SK-N-SH (cell line): Measurements from ENCODE around the gene RAB39A. TPM values are rescaled to one million over a fixed set of nuclear protein-coding genes. Genes with fewer than 3 reads are reported as not detected.
"Not testable (repeated sequence)": the region's sequence is repeated elsewhere in the genome, so short reads cannot be mapped to it uniquely, and the experiment has no call there.

Experiments
- CTCF ChIA-PET: fragments of 300-600, 350-600 bp; formaldehyde crosslinking; extraction: SDS; loops from one replicate; lab custom pipeline; 2021; lab: Yijun Ruan, JAX
- POLR2A ChIA-PET: fragments of 350-600 bp; sonication (Branson Sonifier 250); formaldehyde crosslinking; extraction: SDS; loops from one replicate; lab custom pipeline; 2020; ENCODE audit warnings: antibody characterized with exemption, inconsistent platforms; lab: Yijun Ruan, JAX
- DNase-seq: peaks from one replicate; pipeline ENCODE4 v3.0.0; 2012
- H2AFZ ChIP-seq: fragments of 200-600 bp; sonication (generic); 2 replicates; pipeline ENCODE4 v1.8.1; 2016; ENCODE audit warnings: antibody characterized with exemption, mild to moderate bottlenecking, low read depth
- H3F3A ChIP-seq: fragments of 200-600 bp; sonication (generic); replicated peaks from 2 replicates; pipeline ENCODE3; 2016; ENCODE audit warnings: antibody characterized with exemption, mild to moderate bottlenecking; ENCODE audit not compliant: insufficient read depth
- H3K27ac ChIP-seq, 2 experiments: fragments of 200-500 bp in 1 of 2; fragments of 200-600 bp in 1 of 2; sonication (Bioruptor generic) in 1 of 2; sonication (generic), shearing (Covaris generic) in 1 of 2; 2 replicates each; pipeline versions ENCODE4 v1.5.1 to v1.6.1; 2014 to 2016; ENCODE audit warnings: low read depth in 2 of 2, inconsistent platforms in 1 of 2, low read length in 1 of 2, mild to moderate bottlenecking in 1 of 2, mixed read lengths in 1 of 2
- H3K27me3 ChIP-seq: fragments of 200-600 bp; sonication (generic), shearing (Covaris generic); 2 replicates; pipeline ENCODE4 v1.6.1; 2016; ENCODE audit warnings: mixed run types; ENCODE audit not compliant: insufficient read depth
- H3K36me3 ChIP-seq, 2 experiments: fragments of 200-500 bp in 1 of 2; fragments of 200-600 bp in 1 of 2; sonication (Bioruptor generic) in 1 of 2; sonication (generic) in 1 of 2; replicated peaks in 1 of 2; 2 replicates each; pipeline versions ENCODE3 to v1.5.1; 2014 to 2016; ENCODE audit warnings: low read length in 1 of 2, mild to moderate bottlenecking in 1 of 2; ENCODE audit not compliant: insufficient read depth in 2 of 2, control insufficient read depth in 1 of 2
- H3K4me1 ChIP-seq, 2 experiments: fragments of 200-500 bp in 1 of 2; fragments of 200-600 bp in 1 of 2; sonication (Bioruptor generic) in 1 of 2; sonication (generic), shearing (Covaris generic) in 1 of 2; 2 replicates each; pipeline versions ENCODE4 v1.5.1 to v1.6.1; 2014 to 2016; ENCODE audit warnings: low read depth in 1 of 2, low read length in 1 of 2, mixed run types in 1 of 2; ENCODE audit not compliant: insufficient read depth in 2 of 2, control insufficient read depth in 1 of 2
- H3K4me2 ChIP-seq: fragments of 200-600 bp; sonication (generic), shearing (Covaris generic); 2 replicates; pipeline ENCODE4 v1.6.1; 2017; ENCODE audit warnings: mixed run types
- H3K4me3 ChIP-seq, 2 experiments: fragments of 200-500 bp in 1 of 2; fragments of 200-600 bp in 1 of 2; sonication (Bioruptor generic) in 1 of 2; sonication (generic), shearing (Covaris generic) in 1 of 2; 2 replicates each; pipeline versions ENCODE4 v1.5.1 to v1.8.1; 2014 to 2016; ENCODE audit warnings: low read depth in 2 of 2, inconsistent platforms in 1 of 2, low read length in 1 of 2, mild to moderate bottlenecking in 1 of 2, mixed read lengths in 1 of 2, moderate library complexity in 1 of 2
- H3K79me2 ChIP-seq: fragments of 200-600 bp; sonication (generic); 2 replicates; pipeline ENCODE4 v1.8.1; 2017; ENCODE audit warnings: mild to moderate bottlenecking; ENCODE audit not compliant: insufficient read depth
- H3K9ac ChIP-seq: fragments of 200-600 bp; sonication (generic); 2 replicates; pipeline ENCODE4 v1.6.1; 2017; ENCODE audit warnings: mixed run types
- H3K9me2 ChIP-seq: fragments of 200-600 bp; sonication (generic); 2 replicates; pipeline ENCODE4 v1.6.1; 2017; ENCODE audit warnings: mixed run types
- H3K9me3 ChIP-seq: fragments of 200-600 bp; sonication (generic); 2 replicates; pipeline ENCODE4 v1.6.1; 2017; ENCODE audit warnings: mixed run types, mild to moderate bottlenecking, moderate library complexity
- H4K20me1 ChIP-seq: fragments of 200-600 bp; sonication (generic); 2 replicates; pipeline ENCODE4 v1.6.1; 2017; ENCODE audit warnings: mild to moderate bottlenecking, mixed run types; ENCODE audit not compliant: insufficient read depth
- CTCF ChIP-seq: fragments of 200-600 bp; sonication (generic); IDR thresholded peaks from 2 replicates; pipeline ENCODE4 v1.6.1; 2017; ENCODE audit warnings: antibody characterized with exemption, mild to moderate bottlenecking, moderate library complexity
- EZH2phosphoT487 ChIP-seq: fragments of 200-600 bp; sonication (generic); IDR thresholded peaks from 2 replicates; pipeline ENCODE4 v1.6.1; 2017; ENCODE audit warnings: low read depth, mixed run types, mild to moderate bottlenecking, antibody characterized with exemption, moderate library complexity, borderline replicate concordance
- FOSL2 ChIP-seq: IDR thresholded peaks from 2 replicates; pipeline ENCODE4 v1.4.0; 2012; ENCODE audit warnings: low read depth, mild to moderate bottlenecking, moderate library complexity, borderline replicate concordance
- MXI1 ChIP-seq: IDR thresholded peaks from 2 replicates; pipeline ENCODE4 v1.6.1; 2012; ENCODE audit warnings: mild to moderate bottlenecking, low read depth, low read length, improper control_type of control experiment
- REST ChIP-seq: IDR thresholded peaks from 2 replicates; pipeline ENCODE4 v1.6.1; 2012; ENCODE audit warnings: mild to moderate bottlenecking, low read depth, low read length, moderate library complexity
- TCF12 ChIP-seq: IDR thresholded peaks from 2 replicates; pipeline ENCODE4 v1.4.0; 2012
- WGBS: methylation state at CpG from one replicate; pipeline ENCODE4 v1.1.6; 2017; ENCODE audit warnings: low lambda C conversion rate; 5-methylcytosine and 5-hydroxymethylcytosine counted together
- polyA plus RNA-seq, 3 experiments: library from polyadenylated mRNA; depleted of rRNA; stranded (reverse); fragments of >200 nt; gene quantifications; 2 replicates each; pipeline ENCODE4 v1.2.3, GENCODE V29; 2012

The RAB39A gene
- polyA plus RNA-seq, 1 of the 3 experiments (the other 2 are of a cell fraction) = 0.18 TPM

- CTCF ChIA-PET = interaction anchor here (1.2 kb wide), 1 partner anchor 61 kb away, joined by 4 read pairs; the partner anchor contains the start of gene CUL5
- POLR2A ChIA-PET = no interaction called here
Observed at GRCh38 chr11:107947904-107948303, 19.7 kb downstream of the RAB39A start.

GRCh38 chr11:107948328-107948727 lies 20.1 kb downstream of the RAB39A start:
- H3F3A ChIP-seq, H4K20me1 ChIP-seq, H3K9me2 ChIP-seq, H3K27ac ChIP-seq, H3K4me1 ChIP-seq, H3K9me3 ChIP-seq, H3K4me3 ChIP-seq, H3K79me2 ChIP-seq, H3K9ac ChIP-seq, H3K36me3 ChIP-seq, H2AFZ ChIP-seq, POLR2A ChIA-PET, H3K4me2 ChIP-seq, DNase-seq, H3K27me3 ChIP-seq: not testable (repeated sequence)
- 98% methylated on average over 6 of the region's 12 CpGs for WGBS
- CTCF ChIA-PET = interaction anchor here (1.2 kb wide), 1 partner anchor 60 kb away, joined by 4 read pairs; the partner anchor contains the start of gene CUL5

More at GRCh38 chr11:107947904-107948303, 19.7 kb downstream of the RAB39A start:
- Histone ChIP-seq H3K36me3 (no peaks in the 10 kb centered on the region), H2AFZ (no peak overlapping the region), H3K9ac (no peak overlapping the region), H3K9me2 (no peaks in the 10 kb centered on the region), H4K20me1 (no peaks in the 10 kb centered on the region), H3K4me3 (no peak overlapping the region), H3K27me3 (no peaks in the 10 kb centered on the region), H3K79me2 (no peaks in the 10 kb centered on the region), H3K4me2 (no peak overlapping the region), H3K4me1 (peaks cover 0 to 2% of the 10 kb centered on the region in 2 experiments; a peak in 2 of 4 replicates), H3F3A (no peaks in the 10 kb centered on the region), H3K27ac (no peak overlapping the region), H3K9me3 (no peaks in the 10 kb centered on the region)
- 67% methylated on average over 4 of the region's 4 CpGs for WGBS
- TF ChIP-seq CTCF (no peak), REST (no peak), FOSL2 (no peak)
- DNase-seq = no peak

GRCh38 chr11:107951155-107951554 lies 22.9 kb downstream of the RAB39A start:
- no peak overlapping the region for H3K4me3 ChIP-seq
- ChIA-PET CTCF (no interaction called here), POLR2A (no interaction called here)
- DNase-seq = peak; percentile 19
- H4K20me1 ChIP-seq = no peaks in the 10 kb centered on the region
- no peak overlapping the region for H3K4me2 ChIP-seq
- TF ChIP-seq REST (no peak), TCF12 (no peak), EZH2phosphoT487 (no peak), MXI1 (no peak)
- no peaks in the 10 kb centered on the region for H3F3A ChIP-seq
- H3K79me2 ChIP-seq = no peaks in the 10 kb centered on the region
- no peak overlapping the region for H2AFZ ChIP-seq
- H3K27me3 ChIP-seq = no peaks in the 10 kb centered on the region
- H3K4me1 ChIP-seq = peaks cover 1 to 14% of the 10 kb centered on the region in 2 experiments; a peak in 2 of 4 replicates
- H3K9ac ChIP-seq = no peak overlapping the region
- H3K36me3 ChIP-seq = no peaks in the 10 kb centered on the region
- peak overlapping the region in 1 of 2 experiments; percentile 78; a peak in 2 of 4 replicates for H3K27ac ChIP-seq
- H3K9me3 ChIP-seq = no peaks in the 10 kb centered on the region
- H3K9me2 ChIP-seq = no peaks in the 10 kb centered on the region
